Esophagus squamous epithelium (tissue), 4 donors: ENCODE measurements around the gene ADGRL1.

ENCODE experiments used
- POLR2A ChIP-seq, 4 donors: fragments of 450-650 bp; IDR thresholded peaks; one replicate each; pipeline ENCODE4 v1.6.1; 2017; ENCODE audit warnings: antibody characterized with exemption in 4 of 4, mild to moderate bottlenecking in 4 of 4, moderate library complexity in 3 of 4
- TF ChIP-seq, protein P1 (sequence below), 6 experiments: fragments of 450-650 bp in 4 of 6; fragments of 200-600 bp in 2 of 6; sonication (generic) in 2 of 6; IDR thresholded peaks; one replicate each; pipeline ENCODE4 v1.5.1; 2016 to 2019; ENCODE audit warnings: antibody characterized with exemption in 6 of 6, mild to moderate bottlenecking in 4 of 6, moderate library complexity in 4 of 6

DNA sequence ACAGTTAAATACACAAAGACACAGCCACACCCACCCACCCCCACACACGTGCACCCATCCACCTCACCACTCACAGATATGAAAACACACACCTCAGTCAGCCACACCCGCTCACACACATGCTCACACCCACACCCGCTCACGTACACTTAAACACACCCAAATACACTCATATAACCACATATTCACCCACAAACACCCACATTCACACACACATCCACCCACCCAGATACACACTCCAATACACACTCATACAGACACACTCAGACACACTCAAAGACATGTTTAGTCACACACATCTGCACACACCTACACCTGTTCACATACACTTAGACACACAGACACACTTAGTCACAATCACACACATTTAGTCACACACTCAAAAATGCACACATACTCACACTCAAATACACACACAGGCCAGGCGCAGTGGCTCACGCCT, 30.6 kb downstream of the ADGRL1 start:
- TF ChIP-seq, protein P1, sequence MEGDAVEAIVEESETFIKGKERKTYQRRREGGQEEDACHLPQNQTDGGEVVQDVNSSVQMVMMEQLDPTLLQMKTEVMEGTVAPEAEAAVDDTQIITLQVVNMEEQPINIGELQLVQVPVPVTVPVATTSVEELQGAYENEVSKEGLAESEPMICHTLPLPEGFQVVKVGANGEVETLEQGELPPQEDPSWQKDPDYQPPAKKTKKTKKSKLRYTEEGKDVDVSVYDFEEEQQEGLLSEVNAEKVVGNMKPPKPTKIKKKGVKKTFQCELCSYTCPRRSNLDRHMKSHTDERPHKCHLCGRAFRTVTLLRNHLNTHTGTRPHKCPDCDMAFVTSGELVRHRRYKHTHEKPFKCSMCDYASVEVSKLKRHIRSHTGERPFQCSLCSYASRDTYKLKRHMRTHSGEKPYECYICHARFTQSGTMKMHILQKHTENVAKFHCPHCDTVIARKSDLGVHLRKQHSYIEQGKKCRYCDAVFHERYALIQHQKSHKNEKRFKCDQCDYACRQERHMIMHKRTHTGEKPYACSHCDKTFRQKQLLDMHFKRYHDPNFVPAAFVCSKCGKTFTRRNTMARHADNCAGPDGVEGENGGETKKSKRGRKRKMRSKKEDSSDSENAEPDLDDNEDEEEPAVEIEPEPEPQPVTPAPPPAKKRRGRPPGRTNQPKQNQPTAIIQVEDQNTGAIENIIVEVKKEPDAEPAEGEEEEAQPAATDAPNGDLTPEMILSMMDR (IDR thresholded peaks at IDR 0.05) = no peak
- no peak for TF ChIP-seq POLR2A (IDR thresholded peaks at IDR 0.05)
